Stomach (tissue), 4 donors: ENCODE data around the gene E2F7.

ENCODE experiments used
- CTCF ChIP-seq, 7 experiments: fragments of 450-650 bp in 4 of 7; fragments of 200-600 bp in 3 of 7; sonication (generic) in 3 of 7; IDR thresholded peaks; one replicate each; pipeline ENCODE4 v1.5.1; 2016 to 2019; ENCODE audit warnings: antibody characterized with exemption in 7 of 7, control low read depth in 2 of 7, mild to moderate bottlenecking in 1 of 7
- EP300 ChIP-seq: sonication (generic); formaldehyde crosslinking; IDR thresholded peaks from one replicate; pipeline ENCODE4 v1.6.1; 2017; ENCODE audit warnings: antibody characterized with exemption
- POLR2A ChIP-seq, 4 donors: fragments of 450-650 bp; IDR thresholded peaks; one replicate each; pipeline ENCODE4 v1.6.1; 2016; ENCODE audit warnings: antibody characterized with exemption in 4 of 4, control low read depth in 2 of 4, mild to moderate bottlenecking in 1 of 4, moderate library complexity in 1 of 4
- POLR2AphosphoS5 ChIP-seq, 3 donors: sonication (generic); formaldehyde crosslinking; IDR thresholded peaks; one replicate each; pipeline ENCODE4 v1.6.1; 2016; ENCODE audit warnings: antibody characterized with exemption in 3 of 3

- TF ChIP-seq CTCF (IDR thresholded peaks at IDR 0.05) = no peak
- TF ChIP-seq POLR2A (IDR thresholded peaks at IDR 0.05) = no peak
- no peak for TF ChIP-seq POLR2AphosphoS5 (IDR thresholded peaks at IDR 0.05)
- no peak for TF ChIP-seq EP300
Observed at GRCh38 chr12:77102691-77103090, 37.3 kb upstream of the E2F7 start.
